ENCODE data around the gene RERE. TPM values are rescaled to one million over a fixed set of nuclear protein-coding genes. Genes with fewer than 3 reads are reported as not detected.

RERE gene
- total RNA-seq, 1 donor, result 55.0 TPM

GRCh38 chr1:8679395-8679800 lies 138.0 kb downstream of the RERE start:
- Histone ChIP-seq H3K36me3 (ENCODE audit: insufficient read depth, low read length) (no peaks in the 10 kb centered on the region), H2AFZ (ENCODE audit: low read length) (no peak overlapping the region), H3K27ac (ENCODE audit: low read depth, low read length) (peak overlapping the region; percentile 40), H3K9me3 (ENCODE audit: low read depth, low read length) (no peaks in the 10 kb centered on the region), H3K4me3 (ENCODE audit: insufficient read depth, low read length) (no peak overlapping the region), H3K4me1 (ENCODE audit: insufficient read depth, low read length) (peaks cover 42% of the 10 kb centered on the region), H3K4me2 (ENCODE audit: insufficient read depth, low read length) (no peak overlapping the region), H4K20me1 (ENCODE audit: insufficient read depth, low read length) (peaks cover 16% of the 10 kb centered on the region), H3K27me3 (ENCODE audit: insufficient read depth, low read length) (no peaks in the 10 kb centered on the region), H3K79me2 (ENCODE audit: insufficient read depth, low read length) (peaks cover 89% of the 10 kb centered on the region)
- no peak for DNase-seq (ENCODE audit: insufficient read length, low spot score, missing footprints)
- TF ChIP-seq CTCF (IDR thresholded peaks at IDR 0.05; ENCODE audit: extremely low read depth, low read depth, low read length), result no peak

GRCh38 chr1:8678673-8679394 lies 138.6 kb downstream of the RERE start:
- no peaks in the 10 kb centered on the region for H3K27me3 ChIP-seq (ENCODE audit: insufficient read depth, low read length)
- no peak overlapping the region for H3K4me2 ChIP-seq (ENCODE audit: insufficient read depth, low read length)
- H3K4me1 ChIP-seq (ENCODE audit: insufficient read depth, low read length), result peaks cover 42% of the 10 kb centered on the region
- no peak overlapping the region for H3K4me3 ChIP-seq (ENCODE audit: insufficient read depth, low read length)
- peak overlapping the region; percentile 40 for H3K27ac ChIP-seq (ENCODE audit: low read depth, low read length)
- H2AFZ ChIP-seq (ENCODE audit: low read length), result no peak overlapping the region
- peaks cover 16% of the 10 kb centered on the region for H4K20me1 ChIP-seq (ENCODE audit: insufficient read depth, low read length)
- DNase-seq (ENCODE audit: insufficient read length, low spot score, missing footprints), result no peak
- no peak for TF ChIP-seq CTCF (IDR thresholded peaks at IDR 0.05; ENCODE audit: extremely low read depth, low read depth, low read length)
- H3K9me3 ChIP-seq (ENCODE audit: low read depth, low read length), result no peaks in the 10 kb centered on the region
- peaks cover 88% of the 10 kb centered on the region for H3K79me2 ChIP-seq (ENCODE audit: insufficient read depth, low read length)
- no peaks in the 10 kb centered on the region for H3K36me3 ChIP-seq (ENCODE audit: insufficient read depth, low read length)

GRCh38 chr1:8677782-8678181 lies 139.7 kb downstream of the RERE start:
- Histone ChIP-seq H3K79me2 (ENCODE audit: insufficient read depth, low read length) (peaks cover 85% of the 10 kb centered on the region), H3K9me3 (ENCODE audit: low read depth, low read length) (no peaks in the 10 kb centered on the region), H3K4me3 (ENCODE audit: insufficient read depth, low read length) (no peak overlapping the region), H3K36me3 (ENCODE audit: insufficient read depth, low read length) (no peaks in the 10 kb centered on the region), H3K4me2 (ENCODE audit: insufficient read depth, low read length) (no peak overlapping the region), H3K27ac (ENCODE audit: low read depth, low read length) (no peak overlapping the region), H2AFZ (ENCODE audit: low read length) (no peak overlapping the region), H3K4me1 (ENCODE audit: insufficient read depth, low read length) (peaks cover 42% of the 10 kb centered on the region), H3K27me3 (ENCODE audit: insufficient read depth, low read length) (no peaks in the 10 kb centered on the region), H4K20me1 (ENCODE audit: insufficient read depth, low read length) (peaks cover 16% of the 10 kb centered on the region)
- no peak for TF ChIP-seq CTCF (IDR thresholded peaks at IDR 0.05; ENCODE audit: extremely low read depth, low read depth, low read length)
- DNase-seq (ENCODE audit: insufficient read length, low spot score, missing footprints), result no peak

GRCh38 chr1:8676813-8677212 lies 140.6 kb downstream of the RERE start:
- H4K20me1 ChIP-seq (ENCODE audit: insufficient read depth, low read length), result peaks cover 16% of the 10 kb centered on the region
- H3K36me3 ChIP-seq (ENCODE audit: insufficient read depth, low read length), result no peaks in the 10 kb centered on the region
- no peaks in the 10 kb centered on the region for H3K27me3 ChIP-seq (ENCODE audit: insufficient read depth, low read length)
- no peak overlapping the region for H3K4me3 ChIP-seq (ENCODE audit: insufficient read depth, low read length)
- peaks cover 42% of the 10 kb centered on the region for H3K4me1 ChIP-seq (ENCODE audit: insufficient read depth, low read length)
- H3K79me2 ChIP-seq (ENCODE audit: insufficient read depth, low read length), result peaks cover 83% of the 10 kb centered on the region
- H3K4me2 ChIP-seq (ENCODE audit: insufficient read depth, low read length), result no peak overlapping the region
- no peak overlapping the region for H2AFZ ChIP-seq (ENCODE audit: low read length)
- TF ChIP-seq CTCF (IDR thresholded peaks at IDR 0.05; ENCODE audit: extremely low read depth, low read depth, low read length), result no peak
- no peaks in the 10 kb centered on the region for H3K9me3 ChIP-seq (ENCODE audit: low read depth, low read length)
- no peak overlapping the region for H3K27ac ChIP-seq (ENCODE audit: low read depth, low read length)
- no peak for DNase-seq (ENCODE audit: insufficient read length, low spot score, missing footprints)

Measured in osteoblast (primary cell).